ENCODE measurements around the gene STAT6. TPM values are rescaled to one million over a fixed set of nuclear protein-coding genes. Genes with fewer than 3 reads are reported as not detected.
"Not testable (repeated sequence)": the region's sequence is repeated elsewhere in the genome, so short reads cannot be mapped to it uniquely, and the experiment has no call there.

Gene STAT6
- polyA plus RNA-seq, 1 donor from 2014 or later, result 130 TPM

- peak overlapping the region; percentile 88 to 95 (median 94) for H3K4me3 Mint-ChIP-seq
- H3K4me1 Mint-ChIP-seq, result peaks cover 23 to 35% (median 25%) of the 10 kb centered on the region in 3 donors
- peaks cover 2% of the 10 kb centered on the region for H3K36me3 Mint-ChIP-seq
- H3K27me3 Mint-ChIP-seq, result no peaks in the 10 kb centered on the region
- no peaks in the 10 kb centered on the region for H3K9me3 Mint-ChIP-seq
- peak overlapping the region; percentile 96 to 97 (median 97) for H3K27ac Mint-ChIP-seq
These were observed 24.6 kb downstream of the STAT6 start for GRCh38 chr12:57086493-57087009.

- Mint-ChIP-seq H3K4me3 (peak overlapping the region; percentile 88 to 95 (median 94)), H3K4me1 (peaks cover 23 to 35% (median 25%) of the 10 kb centered on the region in 3 donors), H3K27ac (peak overlapping the region; percentile 96 to 97 (median 97)), H3K9me3 (no peaks in the 10 kb centered on the region), H3K27me3 (no peaks in the 10 kb centered on the region), H3K36me3 (peaks cover 2% of the 10 kb centered on the region)
These were observed 25.1 kb downstream of the STAT6 start for GRCh38 chr12:57085999-57086492.

- Mint-ChIP-seq H3K36me3 (peaks cover 2% of the 10 kb centered on the region), H3K9me3 (no peaks in the 10 kb centered on the region), H3K4me1 (peaks cover 7 to 18% (median 8%) of the 10 kb centered on the region in 3 donors), H3K27me3 (no peaks in the 10 kb centered on the region), H3K27ac (peak overlapping the region in 1 of 3 donors; percentile 31), H3K4me3 (no peak overlapping the region)
These were observed 30.3 kb downstream of the STAT6 start for GRCh38 chr12:57080855-57081254.

- Mint-ChIP-seq H3K36me3 (peaks cover 2% of the 10 kb centered on the region), H3K4me3 (peak overlapping the region in 1 of 4 donors; percentile 12), H3K4me1 (peaks cover 0 to 16% (median 2%) of the 10 kb centered on the region in 3 donors), H3K27me3 (no peaks in the 10 kb centered on the region), H3K27ac (peak overlapping the region in 2 of 3 donors; percentile 64 to 97), H3K9me3 (no peaks in the 10 kb centered on the region)
These were observed 31.3 kb downstream of the STAT6 start for GRCh38 chr12:57079821-57080220.

- no peaks in the 10 kb centered on the region for H3K36me3 Mint-ChIP-seq
- peaks cover 0 to 16% (median 5%) of the 10 kb centered on the region in 3 donors for H3K4me1 Mint-ChIP-seq
- H3K9me3 Mint-ChIP-seq, result no peaks in the 10 kb centered on the region
- H3K27ac Mint-ChIP-seq, result peak within 1 kb of the TSS; percentile 84 to 97 (median 97)
- H3K27me3 Mint-ChIP-seq, result no peaks in the 10 kb centered on the region
- H3K4me3 Mint-ChIP-seq, result peak within 1 kb of the TSS; percentile 89 to 98 (median 96)
These were observed 32.4 kb downstream of the STAT6 start, which contains the start of gene NEMP1 for GRCh38 chr12:57078519-57079404. TSS of gene NEMP1 (minus strand) at chr12:57078791. CDS start at chr12:57078745, 46 bp downstream.

GRCh38 chr12:57073566-57074450 is 37.4 kb downstream of the STAT6 start:
- H3K27me3 Mint-ChIP-seq, H3K36me3 Mint-ChIP-seq, H3K27ac Mint-ChIP-seq, H3K9me3 Mint-ChIP-seq: not testable (repeated sequence)
- Mint-ChIP-seq H3K4me3 (peak overlapping the region in 3 of 4 donors; percentile 28 to 76 (median 54)), H3K4me1 (peaks cover 16 to 22% (median 17%) of the 10 kb centered on the region in 3 donors)

GRCh38 chr12:57072661-57073060 is 38.5 kb downstream of the STAT6 start:
- H3K27me3 Mint-ChIP-seq, result no peaks in the 10 kb centered on the region
- H3K4me1 Mint-ChIP-seq, result peaks cover 17 to 22% (median 20%) of the 10 kb centered on the region in 3 donors
- peak overlapping the region in 2 of 3 donors; percentile 20 to 58 for H3K27ac Mint-ChIP-seq
- H3K4me3 Mint-ChIP-seq, result peak overlapping the region; percentile 53 to 80 (median 74)
- peaks cover 4% of the 10 kb centered on the region for H3K36me3 Mint-ChIP-seq
- H3K9me3 Mint-ChIP-seq, result no peaks in the 10 kb centered on the region

GRCh38 chr12:57069523-57069922 is 41.6 kb downstream of the STAT6 start:
- H3K4me3 Mint-ChIP-seq, result peak overlapping the region in 2 of 4 donors; percentile 50 to 83

GRCh38 chr12:57066245-57066644 is 44.9 kb downstream of the STAT6 start:
- peak overlapping the region in 2 of 3 donors; percentile 4 to 69 for H3K27ac Mint-ChIP-seq
- peaks cover 9% of the 10 kb centered on the region for H3K36me3 Mint-ChIP-seq
- H3K27me3 Mint-ChIP-seq, result no peaks in the 10 kb centered on the region
- H3K4me3 Mint-ChIP-seq, result peak overlapping the region in 1 of 4 donors; percentile 10
- peaks cover 25 to 30% (median 26%) of the 10 kb centered on the region in 3 donors for H3K4me1 Mint-ChIP-seq
- no peaks in the 10 kb centered on the region for H3K9me3 Mint-ChIP-seq

More at GRCh38 chr12:57069523-57069922, 41.6 kb downstream of the STAT6 start:
- Mint-ChIP-seq H3K27me3 (no peaks in the 10 kb centered on the region), H3K36me3 (peaks cover 8% of the 10 kb centered on the region), H3K9me3 (no peaks in the 10 kb centered on the region), H3K4me1 (peaks cover 20 to 26% (median 24%) of the 10 kb centered on the region in 3 donors), H3K27ac (peak overlapping the region; percentile 76 to 83 (median 81))

- Mint-ChIP-seq H3K4me1 (peaks cover 20 to 26% (median 23%) of the 10 kb centered on the region in 3 donors), H3K36me3 (peaks cover 9% of the 10 kb centered on the region), H3K4me3 (peak overlapping the region; percentile 33 to 88 (median 77)), H3K27me3 (no peaks in the 10 kb centered on the region), H3K27ac (peak overlapping the region; percentile 55 to 96 (median 89)), H3K9me3 (no peaks in the 10 kb centered on the region)
These were observed 47.0 kb downstream of the STAT6 start for GRCh38 chr12:57063991-57064685.

GRCh38 chr12:57058454-57058853 is 52.7 kb downstream of the STAT6 start:
- peak overlapping the region; percentile 9 to 87 (median 56) for H3K4me3 Mint-ChIP-seq
- peaks cover 5% of the 10 kb centered on the region for H3K36me3 Mint-ChIP-seq
- H3K27ac Mint-ChIP-seq, result peak overlapping the region; percentile 11 to 30 (median 26)
- peaks cover 26 to 35% (median 29%) of the 10 kb centered on the region in 3 donors for H3K4me1 Mint-ChIP-seq
- H3K27me3 Mint-ChIP-seq, result no peaks in the 10 kb centered on the region
- H3K9me3 Mint-ChIP-seq, result no peaks in the 10 kb centered on the region

GRCh38 chr12:57057067-57057751 is 54.0 kb downstream of the STAT6 start:
- Mint-ChIP-seq H3K4me1 (peaks cover 24 to 29% (median 26%) of the 10 kb centered on the region in 3 donors), H3K27ac (peak overlapping the region in 1 of 3 donors; percentile 76), H3K36me3 (peaks cover 5% of the 10 kb centered on the region), H3K4me3 (peak overlapping the region in 2 of 4 donors; percentile 10 to 50), H3K27me3 (no peaks in the 10 kb centered on the region), H3K9me3 (no peaks in the 10 kb centered on the region)

GRCh38 chr12:57055824-57056223 is 55.3 kb downstream of the STAT6 start:
- H3K9me3 Mint-ChIP-seq, result no peaks in the 10 kb centered on the region
- no peak overlapping the region for H3K4me3 Mint-ChIP-seq
- no peaks in the 10 kb centered on the region for H3K27me3 Mint-ChIP-seq
- peaks cover 3% of the 10 kb centered on the region for H3K36me3 Mint-ChIP-seq
- H3K4me1 Mint-ChIP-seq, result peaks cover 22 to 28% (median 24%) of the 10 kb centered on the region in 3 donors
- no peak overlapping the region for H3K27ac Mint-ChIP-seq

Measured in IgD-negative memory B cell (primary cell).